ENCODE results near the gene AFF2.

DNA sequence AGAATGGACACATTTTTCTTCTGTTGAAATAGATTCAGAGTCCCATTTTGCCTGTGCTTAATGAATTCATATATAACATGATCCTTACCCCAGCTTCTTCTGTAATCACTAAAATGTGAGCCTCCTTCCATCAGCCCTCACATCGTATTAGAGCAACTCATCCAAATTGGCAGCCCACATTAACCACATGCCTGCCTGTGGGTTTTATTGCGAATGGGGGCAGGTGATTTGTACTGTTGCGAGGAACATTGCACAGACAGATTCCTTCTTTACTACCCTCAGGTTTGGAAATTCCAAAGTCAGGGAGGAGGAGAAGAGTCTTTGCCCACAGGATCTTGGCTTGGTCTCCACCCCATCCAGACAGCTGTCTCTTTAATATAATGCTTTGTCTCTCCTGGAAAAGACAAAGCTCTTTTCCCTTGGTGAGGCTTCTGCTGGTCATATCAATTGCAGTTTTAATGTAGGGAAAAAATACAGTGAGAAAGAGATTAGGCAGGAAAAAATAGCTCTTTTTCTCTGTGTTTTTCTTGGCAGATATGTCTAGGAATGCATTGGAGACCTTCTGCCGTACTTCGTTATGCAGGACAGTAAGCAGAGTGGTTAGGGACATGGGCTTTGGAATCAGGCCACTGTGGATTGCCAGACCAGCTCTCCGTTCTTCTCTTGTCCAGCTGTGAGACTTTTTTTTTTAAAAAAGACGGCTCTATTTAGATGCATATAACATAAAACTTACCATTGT, 371.2 kb downstream of the AFF2 start:
- TF ChIP-seq POLR2A (IDR thresholded peaks at IDR 0.05): no peak
- TF ChIP-seq, protein P1, sequence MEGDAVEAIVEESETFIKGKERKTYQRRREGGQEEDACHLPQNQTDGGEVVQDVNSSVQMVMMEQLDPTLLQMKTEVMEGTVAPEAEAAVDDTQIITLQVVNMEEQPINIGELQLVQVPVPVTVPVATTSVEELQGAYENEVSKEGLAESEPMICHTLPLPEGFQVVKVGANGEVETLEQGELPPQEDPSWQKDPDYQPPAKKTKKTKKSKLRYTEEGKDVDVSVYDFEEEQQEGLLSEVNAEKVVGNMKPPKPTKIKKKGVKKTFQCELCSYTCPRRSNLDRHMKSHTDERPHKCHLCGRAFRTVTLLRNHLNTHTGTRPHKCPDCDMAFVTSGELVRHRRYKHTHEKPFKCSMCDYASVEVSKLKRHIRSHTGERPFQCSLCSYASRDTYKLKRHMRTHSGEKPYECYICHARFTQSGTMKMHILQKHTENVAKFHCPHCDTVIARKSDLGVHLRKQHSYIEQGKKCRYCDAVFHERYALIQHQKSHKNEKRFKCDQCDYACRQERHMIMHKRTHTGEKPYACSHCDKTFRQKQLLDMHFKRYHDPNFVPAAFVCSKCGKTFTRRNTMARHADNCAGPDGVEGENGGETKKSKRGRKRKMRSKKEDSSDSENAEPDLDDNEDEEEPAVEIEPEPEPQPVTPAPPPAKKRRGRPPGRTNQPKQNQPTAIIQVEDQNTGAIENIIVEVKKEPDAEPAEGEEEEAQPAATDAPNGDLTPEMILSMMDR (IDR thresholded peaks at IDR 0.05): no peak

All from esophagus squamous epithelium (tissue), 4 donors.